ENCODE data around the gene CNOT3. TPM values are rescaled to one million over a fixed set of nuclear protein-coding genes. Genes with fewer than 3 reads are reported as not detected.

CNOT3 gene
- total RNA-seq (2021), result 91.2 and 95.0 TPM in 2 replicates
- long read RNA-seq, full-length matches to known transcripts, result 39 of 80 reads
- long read RNA-seq, partial matches to known transcripts, result 7 of 80 reads
- long read RNA-seq, other reads (novel, unspliced or antisense), result 34 of 80 reads

- Histone ChIP-seq H3K23me2 (ENCODE audit: insufficient read length, low read depth, low read length, poor library complexity, severe bottlenecking) (peaks cover 15% of the 10 kb centered on the region), H2BK15ac (ENCODE audit: low read depth, low read length) (no peak within 1 kb of the TSS), H4K20me1 (ENCODE audit: control insufficient read depth, insufficient read depth, insufficient read length) (peaks cover 3% of the 10 kb centered on the region), H3K4me1 (ENCODE audit: insufficient read depth, low read length) (no peaks in the 10 kb centered on the region), H3K9ac (ENCODE audit: extremely low read depth, insufficient read length, low read length) (peak within 1 kb of the TSS; percentile 80), H4K91ac (ENCODE audit: insufficient read length, low read depth, low read length) (no peak within 1 kb of the TSS), H3K18ac (ENCODE audit: insufficient read length, low read depth, low read length) (peak within 1 kb of the TSS; percentile 86), H3K4me2 (ENCODE audit: insufficient read depth, insufficient read length, low read length) (peak within 1 kb of the TSS; percentile 94), H3K4ac (ENCODE audit: low read depth, low read length) (no peak within 1 kb of the TSS; the same call in 1 of the 2 replicates), H2BK20ac (ENCODE audit: low read depth, low read length, poor library complexity, severe bottlenecking) (no peak within 1 kb of the TSS), H3K56ac (ENCODE audit: insufficient read length, low read depth, low read length) (no peak within 1 kb of the TSS), H3K23ac (ENCODE audit: insufficient read length, low read depth, low read length) (no peak within 1 kb of the TSS), H3K27ac (ENCODE audit: insufficient read length, low read depth, low read length) (no peak within 1 kb of the TSS), H4K8ac (replicated peaks; ENCODE audit: insufficient read length, low read depth, low read length) (no peak within 1 kb of the TSS), H2AK5ac (ENCODE audit: insufficient read length, low read length) (no peak within 1 kb of the TSS), H2BK120ac (ENCODE audit: low read depth, low read length, poor library complexity, severe bottlenecking) (no peak within 1 kb of the TSS), H2BK5ac (ENCODE audit: insufficient read length, low read length) (no peak within 1 kb of the TSS), H3K9me3 (ENCODE audit: control insufficient read depth, low read depth, low read length) (peaks cover 4% of the 10 kb centered on the region), H3K14ac (ENCODE audit: insufficient read depth, low read length) (peak within 1 kb of the TSS; percentile 91; the same call in 1 of the 2 replicates), H3K27me3 (ENCODE audit: insufficient read depth, low read length) (no peaks in the 10 kb centered on the region), H2AFZ (ENCODE audit: low read length) (no peak within 1 kb of the TSS), H3T11ph (ENCODE audit: low read length) (no peak within 1 kb of the TSS), H2BK12ac (ENCODE audit: insufficient read length, low read depth, low read length) (no peak within 1 kb of the TSS), H4K5ac (ENCODE audit: insufficient read length, low read depth, low read length) (no peak within 1 kb of the TSS), H3K79me1 (ENCODE audit: insufficient read depth, low read depth, low read length, poor library complexity, severe bottlenecking) (peaks cover 17% of the 10 kb centered on the region), H3K79me2 (ENCODE audit: insufficient read depth, low read length) (peaks cover 24% of the 10 kb centered on the region; the same call in 1 of the 2 replicates)
- Mint-ChIP-seq H3K27me3 (ENCODE audit: low read depth) (peaks cover 1% of the 10 kb centered on the region; the same call in 1 of the 2 replicates), H3K4me1 (peaks cover 37 to 39% of the 10 kb centered on the region in 2 experiments), H3K9me3 (peaks cover 11 to 12% of the 10 kb centered on the region in 2 experiments), H3K4me3 (peak within 1 kb of the TSS; percentile 80 to 93), H3K36me3 (ENCODE audit: insufficient read depth in 1 of 3, low read depth in 3 of 3) (peaks cover 30 to 52% (median 32%) of the 10 kb centered on the region in 3 experiments), H3K27ac (peak within 1 kb of the TSS; percentile 90 to 98 (median 93))
- no peak for DNase-seq
- WGBS (ENCODE audit: extremely low coverage, insufficient read length, low lambda C conversion rate), result no CpG with 5 or more reads among the region's 103 CpGs
- peak; percentile 49 for TF ChIP-seq CTCF (conservative IDR thresholded peaks at IDR 0.05)
These were observed at the start of gene CNOT3 for GRCh38 chr19:54137699-54138488. Gene CNOT3 (plus strand): TSS chr19:54137762. CDS start chr19:54142979, 5,217 bp downstream.

Measured in H9 (cell line).